ENCODE data around the gene AKAP11. TPM values are rescaled to one million over a fixed set of nuclear protein-coding genes. Genes with fewer than 3 reads are reported as not detected.

The AKAP11 gene
- total RNA-seq, 4 donors from 2014 or later: 15.0 to 34.6 (median 26.5) TPM

GRCh38 chr13:42360046-42360574 lies 88.2 kb downstream of the AKAP11 start:
- in situ Hi-C loops (cut with MboI; ENCODE audit: low pct_ligation_motif_present in 1 of 4, low pct_unique_long_range_greater_than_20kb in 1 of 4, low sequenced_read_pairs in 3 of 4) (no loop called here), intact Hi-C loops (cut with DNase I; ENCODE audit: low total_unique reads) (no loop called here)
- no peak for DNase-seq
- WGBS, 2 donors (ENCODE audit: low coverage in 1 of 2): 89 to 91% methylated on average over 5 to 8 of the region's 8 CpGs
- no peak overlapping the region for H3K4me3 ChIP-seq
- H3K36me3 ChIP-seq: no peaks in the 10 kb centered on the region
- TF ChIP-seq POLR2AphosphoS5 (IDR thresholded peaks at IDR 0.05): no peak
- TF ChIP-seq POLR2A (IDR thresholded peaks at IDR 0.05): no peak
- TF ChIP-seq, protein P1, sequence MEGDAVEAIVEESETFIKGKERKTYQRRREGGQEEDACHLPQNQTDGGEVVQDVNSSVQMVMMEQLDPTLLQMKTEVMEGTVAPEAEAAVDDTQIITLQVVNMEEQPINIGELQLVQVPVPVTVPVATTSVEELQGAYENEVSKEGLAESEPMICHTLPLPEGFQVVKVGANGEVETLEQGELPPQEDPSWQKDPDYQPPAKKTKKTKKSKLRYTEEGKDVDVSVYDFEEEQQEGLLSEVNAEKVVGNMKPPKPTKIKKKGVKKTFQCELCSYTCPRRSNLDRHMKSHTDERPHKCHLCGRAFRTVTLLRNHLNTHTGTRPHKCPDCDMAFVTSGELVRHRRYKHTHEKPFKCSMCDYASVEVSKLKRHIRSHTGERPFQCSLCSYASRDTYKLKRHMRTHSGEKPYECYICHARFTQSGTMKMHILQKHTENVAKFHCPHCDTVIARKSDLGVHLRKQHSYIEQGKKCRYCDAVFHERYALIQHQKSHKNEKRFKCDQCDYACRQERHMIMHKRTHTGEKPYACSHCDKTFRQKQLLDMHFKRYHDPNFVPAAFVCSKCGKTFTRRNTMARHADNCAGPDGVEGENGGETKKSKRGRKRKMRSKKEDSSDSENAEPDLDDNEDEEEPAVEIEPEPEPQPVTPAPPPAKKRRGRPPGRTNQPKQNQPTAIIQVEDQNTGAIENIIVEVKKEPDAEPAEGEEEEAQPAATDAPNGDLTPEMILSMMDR (IDR thresholded peaks at IDR 0.05): no peak
- no peak for TF ChIP-seq EP300 (IDR thresholded peaks at IDR 0.05; ENCODE audit: low read depth)
- H3K9me3 ChIP-seq: no peaks in the 10 kb centered on the region
- no peaks in the 10 kb centered on the region for H3K27me3 ChIP-seq
- no peak overlapping the region for H3K27ac ChIP-seq
- H3K4me1 ChIP-seq: no peaks in the 10 kb centered on the region

- Histone ChIP-seq H3K9me3 (no peaks in the 10 kb centered on the region), H3K4me1 (no peaks in the 10 kb centered on the region), H3K4me3 (no peak overlapping the region), H3K27ac (no peak overlapping the region), H3K27me3 (no peaks in the 10 kb centered on the region), H3K36me3 (no peaks in the 10 kb centered on the region)
- intact Hi-C loops (cut with DNase I; ENCODE audit: low total_unique reads) (no loop called here), in situ Hi-C loops (cut with MboI; ENCODE audit: low pct_ligation_motif_present in 1 of 4, low pct_unique_long_range_greater_than_20kb in 1 of 4, low sequenced_read_pairs in 3 of 4) (no loop called here)
- 71% methylated on average over 6 of the region's 6 CpGs for WGBS, 2 donors (ENCODE audit: low coverage in 1 of 2)
- TF ChIP-seq POLR2A (IDR thresholded peaks at IDR 0.05): no peak
- TF ChIP-seq, protein P1 (IDR thresholded peaks at IDR 0.05): no peak
- TF ChIP-seq EP300 (IDR thresholded peaks at IDR 0.05; ENCODE audit: low read depth): no peak
- TF ChIP-seq POLR2AphosphoS5 (IDR thresholded peaks at IDR 0.05): no peak
- no peak for DNase-seq
These were observed 89.7 kb downstream of the AKAP11 start for GRCh38 chr13:42361701-42362100.

DNA sequence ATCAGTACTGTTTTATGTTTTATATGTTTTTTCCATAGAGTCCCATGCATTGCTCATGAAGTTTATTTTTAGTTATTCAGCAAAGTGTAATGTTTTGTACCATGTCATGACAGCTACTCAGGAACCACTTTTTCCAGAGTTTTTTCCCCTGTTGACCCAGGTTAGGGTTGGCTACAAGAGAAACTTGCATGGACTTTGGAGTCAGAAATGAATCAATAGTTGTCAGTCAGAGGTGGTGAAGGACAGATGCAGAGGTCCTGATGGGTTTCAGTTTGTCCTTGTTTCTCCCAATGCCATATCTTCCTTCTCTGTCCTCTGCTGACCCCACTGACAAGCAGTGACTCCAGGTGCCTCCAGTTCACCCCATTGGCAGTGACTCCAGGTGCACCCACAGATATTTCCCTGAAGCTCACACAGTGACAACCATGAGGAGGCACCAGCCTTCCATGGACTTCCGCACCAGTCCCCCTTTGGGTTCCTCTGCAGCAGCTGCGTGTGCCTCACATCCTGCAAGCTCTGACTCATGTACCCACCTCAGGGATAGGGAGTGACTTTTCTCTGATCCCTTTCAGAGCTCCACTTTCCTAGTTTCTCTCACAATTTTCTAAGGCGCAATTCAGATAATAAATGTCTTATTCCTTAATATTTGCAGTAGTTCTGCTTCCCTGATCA lies 92.1 kb downstream of the AKAP11 start:
- Histone ChIP-seq H3K27me3 (no peaks in the 10 kb centered on the region), H3K9me3 (no peaks in the 10 kb centered on the region), H3K36me3 (no peaks in the 10 kb centered on the region), H3K4me3 (no peak overlapping the region), H3K4me1 (no peaks in the 10 kb centered on the region), H3K27ac (no peak overlapping the region)
- DNase-seq: no peak
- intact Hi-C loops (cut with DNase I; ENCODE audit: low total_unique reads) (no loop called here), in situ Hi-C loops (cut with MboI; ENCODE audit: low pct_ligation_motif_present in 1 of 4, low pct_unique_long_range_greater_than_20kb in 1 of 4, low sequenced_read_pairs in 3 of 4) (no loop called here)
- 85 to 100% methylated on average over 1 to 3 of the region's 3 CpGs for WGBS, 2 donors (ENCODE audit: low coverage in 1 of 2)
- TF ChIP-seq POLR2A (IDR thresholded peaks at IDR 0.05) (no peak), EP300 (IDR thresholded peaks at IDR 0.05; ENCODE audit: low read depth) (no peak), POLR2AphosphoS5 (IDR thresholded peaks at IDR 0.05) (no peak)
- TF ChIP-seq, protein P1 (IDR thresholded peaks at IDR 0.05): no peak

- H3K27me3 ChIP-seq: no peaks in the 10 kb centered on the region
- WGBS, 2 donors (ENCODE audit: low coverage in 1 of 2): 61% methylated on average over 2 of the region's 2 CpGs; no CpG with 5 or more reads in 1 of the 2 donors
- intact Hi-C loops (cut with DNase I; ENCODE audit: low total_unique reads): no loop called here
- H3K4me3 ChIP-seq: no peak overlapping the region
- DNase-seq: no peak
- no peaks in the 10 kb centered on the region for H3K9me3 ChIP-seq
- in situ Hi-C loops (cut with MboI; ENCODE audit: low pct_ligation_motif_present in 1 of 4, low pct_unique_long_range_greater_than_20kb in 1 of 4, low sequenced_read_pairs in 3 of 4): no loop called here
- H3K27ac ChIP-seq: no peak overlapping the region
- no peaks in the 10 kb centered on the region for H3K4me1 ChIP-seq
- H3K36me3 ChIP-seq: no peaks in the 10 kb centered on the region
- TF ChIP-seq POLR2AphosphoS5 (IDR thresholded peaks at IDR 0.05): no peak
- TF ChIP-seq, protein P1 (IDR thresholded peaks at IDR 0.05): no peak
- TF ChIP-seq POLR2A (IDR thresholded peaks at IDR 0.05): no peak
- no peak for TF ChIP-seq EP300 (IDR thresholded peaks at IDR 0.05; ENCODE audit: low read depth)
These were observed 92.7 kb downstream of the AKAP11 start for GRCh38 chr13:42364613-42365000.

Data from transverse colon (tissue), 4 donors.